GM12878 (cell line): ENCODE data around the gene TPCN2.

Experiments
- CTCF ChIP-seq, 3 experiments: IDR thresholded peaks in 2 of 3; conservative IDR thresholded peaks in 1 of 3; 2 replicates each; pipeline ENCODE4 v1.5.1; 2011; ENCODE audit warnings: low read depth in 3 of 3, low read length in 3 of 3, mild to moderate bottlenecking in 3 of 3, control low read depth in 2 of 3, moderate library complexity in 2 of 3, inconsistent platforms in 1 of 3, mixed read lengths in 1 of 3; ENCODE audit not compliant: control insufficient read depth in 2 of 3, insufficient read depth in 1 of 3; ENCODE audit errors: extremely low read depth in 1 of 3
- EGR1 ChIP-seq, 2 experiments: IDR thresholded peaks; 1 replicate in 1 of 2; 2 replicates in 1 of 2; pipeline ENCODE4 v1.6.1; 2011 to 2012; ENCODE audit warnings: low read depth in 2 of 2, low read length in 2 of 2, borderline replicate concordance in 1 of 2, mild to moderate bottlenecking in 1 of 2, moderate library complexity in 1 of 2
- EP300 ChIP-seq, 2 experiments: fragments of 150-350 bp in 1 of 2; IDR thresholded peaks; 2 replicates each; pipeline ENCODE4 v1.6.1; 2011 to 2012; ENCODE audit warnings: low read depth in 2 of 2, low read length in 2 of 2, borderline replicate concordance in 1 of 2, improper control_type of control experiment in 1 of 2, inconsistent platforms in 1 of 2; ENCODE audit not compliant: control insufficient read depth in 1 of 2
- KAT2A ChIP-seq: conservative IDR thresholded peaks from 2 replicates; pipeline ENCODE4 v1.6.1; 2011; ENCODE audit warnings: low read depth, low read length; ENCODE audit not compliant: control insufficient read depth
- RUNX3 ChIP-seq: IDR thresholded peaks from 2 replicates; pipeline ENCODE4 v1.6.1; 2012; ENCODE audit warnings: low read length, inconsistent platforms
- ZNF207 ChIP-seq: fragments of 450-650 bp; IDR thresholded peaks from 2 replicates; pipeline ENCODE4 v1.6.1; 2014; ENCODE audit warnings: antibody characterized with exemption, mild to moderate bottlenecking, borderline replicate concordance
- TF ChIP-seq, protein P1 (sequence below): fragments of 450-650 bp; IDR thresholded peaks from 2 replicates; pipeline ENCODE4 v1.6.1; 2016; ENCODE audit warnings: mild to moderate bottlenecking, moderate library complexity, borderline replicate concordance

DNA sequence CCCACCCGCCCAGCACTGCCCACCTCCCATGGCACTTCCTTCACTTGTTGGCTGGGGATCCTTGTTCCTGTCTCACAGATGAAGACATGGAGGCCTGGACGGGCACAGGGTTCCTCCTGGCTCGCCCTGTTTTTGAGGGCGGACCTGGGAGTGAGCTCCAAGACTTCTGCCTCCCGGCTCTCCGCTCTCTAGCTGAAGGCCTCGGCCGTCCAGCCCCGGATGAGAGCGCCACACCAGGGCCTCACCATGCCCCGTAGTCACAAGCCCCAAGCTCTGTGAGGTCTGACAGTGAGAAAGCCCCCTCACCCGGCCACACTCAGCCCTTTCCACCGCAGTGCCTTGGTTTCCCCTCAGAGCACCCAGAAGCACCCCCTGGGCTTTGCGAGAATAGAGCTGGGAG is 9.1 kb downstream of the TPCN2 start:
- TF ChIP-seq CTCF (IDR thresholded peaks at IDR 0.05 in 2 of 3, conservative IDR thresholded peaks at IDR 0.05 in 1 of 3; ENCODE audit: control insufficient read depth in 2 of 3, extremely low read depth in 1 of 3, insufficient read depth in 1 of 3, low read depth in 3 of 3, low read length in 3 of 3) (no peak), RUNX3 (no peak), EP300 (IDR thresholded peaks at IDR 0.05; ENCODE audit: borderline replicate concordance in 1 of 2, control insufficient read depth in 1 of 2, low read depth in 2 of 2, low read length in 2 of 2) (no peak), KAT2A (no peak), EGR1 (IDR thresholded peaks at IDR 0.05; ENCODE audit: borderline replicate concordance in 1 of 2, low read depth in 2 of 2, low read length in 2 of 2) (no peak), ZNF207 (no peak)
- TF ChIP-seq, protein P1, sequence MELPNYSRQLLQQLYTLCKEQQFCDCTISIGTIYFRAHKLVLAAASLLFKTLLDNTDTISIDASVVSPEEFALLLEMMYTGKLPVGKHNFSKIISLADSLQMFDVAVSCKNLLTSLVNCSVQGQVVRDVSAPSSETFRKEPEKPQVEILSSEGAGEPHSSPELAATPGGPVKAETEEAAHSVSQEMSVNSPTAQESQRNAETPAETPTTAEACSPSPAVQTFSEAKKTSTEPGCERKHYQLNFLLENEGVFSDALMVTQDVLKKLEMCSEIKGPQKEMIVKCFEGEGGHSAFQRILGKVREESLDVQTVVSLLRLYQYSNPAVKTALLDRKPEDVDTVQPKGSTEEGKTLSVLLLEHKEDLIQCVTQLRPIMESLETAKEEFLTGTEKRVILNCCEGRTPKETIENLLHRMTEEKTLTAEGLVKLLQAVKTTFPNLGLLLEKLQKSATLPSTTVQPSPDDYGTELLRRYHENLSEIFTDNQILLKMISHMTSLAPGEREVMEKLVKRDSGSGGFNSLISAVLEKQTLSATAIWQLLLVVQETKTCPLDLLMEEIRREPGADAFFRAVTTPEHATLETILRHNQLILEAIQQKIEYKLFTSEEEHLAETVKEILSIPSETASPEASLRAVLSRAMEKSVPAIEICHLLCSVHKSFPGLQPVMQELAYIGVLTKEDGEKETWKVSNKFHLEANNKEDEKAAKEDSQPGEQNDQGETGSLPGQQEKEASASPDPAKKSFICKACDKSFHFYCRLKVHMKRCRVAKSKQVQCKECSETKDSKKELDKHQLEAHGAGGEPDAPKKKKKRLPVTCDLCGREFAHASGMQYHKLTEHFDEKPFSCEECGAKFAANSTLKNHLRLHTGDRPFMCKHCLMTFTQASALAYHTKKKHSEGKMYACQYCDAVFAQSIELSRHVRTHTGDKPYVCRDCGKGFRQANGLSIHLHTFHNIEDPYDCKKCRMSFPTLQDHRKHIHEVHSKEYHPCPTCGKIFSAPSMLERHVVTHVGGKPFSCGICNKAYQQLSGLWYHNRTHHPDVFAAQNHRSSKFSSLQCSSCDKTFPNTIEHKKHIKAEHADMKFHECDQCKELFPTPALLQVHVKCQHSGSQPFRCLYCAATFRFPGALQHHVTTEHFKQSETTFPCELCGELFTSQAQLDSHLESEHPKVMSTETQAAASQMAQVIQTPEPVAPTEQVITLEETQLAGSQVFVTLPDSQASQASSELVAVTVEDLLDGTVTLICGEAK = no peak
